Mesothelial cell of epicardium (in vitro differentiated cells): ENCODE results near the gene CDCA7L. TPM values are rescaled to one million over a fixed set of nuclear protein-coding genes. Genes with fewer than 3 reads are reported as not detected.

Experiments used
- DNase-seq, 2 experiments: peaks; one replicate each; pipeline ENCODE4 v3.0.0; 2021; ENCODE audit warnings: low spot score in 2 of 2; ENCODE audit not compliant: unreplicated experiment in 2 of 2
- H3K27ac Mint-ChIP-seq: 2 replicates; pipeline ENCODE4 v1.8.0; 2021; ENCODE audit warnings: mixed read lengths
- H3K27me3 Mint-ChIP-seq: 2 replicates; pipeline ENCODE4 v1.8.0; 2021; ENCODE audit warnings: low read depth, mixed read lengths
- H3K36me3 Mint-ChIP-seq: 2 replicates; pipeline ENCODE4 v1.8.0; 2021; ENCODE audit warnings: mixed read lengths
- H3K4me1 Mint-ChIP-seq: 2 replicates; pipeline ENCODE4 v1.8.0; 2021; ENCODE audit warnings: mixed read lengths
- H3K4me3 Mint-ChIP-seq: 2 replicates; pipeline ENCODE4 v1.8.0; 2021; ENCODE audit warnings: mild to moderate bottlenecking, moderate library complexity, mixed read lengths
- H3K9me3 Mint-ChIP-seq: 2 replicates; pipeline ENCODE4 v1.8.0; 2021; ENCODE audit warnings: mixed read lengths
- total RNA-seq: library from RNA; stranded (reverse); gene quantifications from 3 replicates; pipeline ENCODE4 v1.2.1, GENCODE V29; 2021
- TF ChIP-seq, protein P1 (sequence below): fragments of 200-600 bp; sonication (generic); IDR thresholded peaks from one replicate; pipeline ENCODE4 v1.5.0; 2021; ENCODE audit warnings: antibody characterized with exemption; ENCODE audit not compliant: unreplicated experiment

The CDCA7L gene
- total RNA-seq, 1 donor from 2014 or later: 26.5 TPM

DNA sequence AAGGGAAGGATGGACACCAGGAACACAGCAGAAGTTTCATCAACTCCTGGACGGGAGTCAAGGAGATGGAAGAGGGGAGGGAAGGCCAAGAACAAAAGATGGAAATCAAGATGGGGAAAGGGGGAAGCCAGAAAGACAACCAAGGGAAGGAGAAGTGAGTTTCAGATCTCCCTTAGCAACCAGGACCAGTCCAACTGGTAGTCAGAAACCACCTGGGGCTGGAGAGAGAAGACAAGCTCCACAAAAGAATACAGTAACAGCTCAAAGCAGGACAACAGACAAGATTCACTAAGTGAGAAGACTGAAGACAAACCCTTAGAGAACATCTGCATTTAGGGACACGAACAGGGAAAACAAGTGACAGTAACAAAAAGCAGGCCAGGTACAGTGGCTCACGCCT is 30.6 kb downstream of the CDCA7L start:
- DNase-seq: no peak
- Mint-ChIP-seq H3K9me3 (no peaks in the 10 kb centered on the region), H3K4me3 (no peak overlapping the region), H3K36me3 (peaks cover 25% of the 10 kb centered on the region), H3K4me1 (peaks cover 5% of the 10 kb centered on the region), H3K27ac (no peak overlapping the region), H3K27me3 (peaks cover 3% of the 10 kb centered on the region)
- TF ChIP-seq, protein P1, sequence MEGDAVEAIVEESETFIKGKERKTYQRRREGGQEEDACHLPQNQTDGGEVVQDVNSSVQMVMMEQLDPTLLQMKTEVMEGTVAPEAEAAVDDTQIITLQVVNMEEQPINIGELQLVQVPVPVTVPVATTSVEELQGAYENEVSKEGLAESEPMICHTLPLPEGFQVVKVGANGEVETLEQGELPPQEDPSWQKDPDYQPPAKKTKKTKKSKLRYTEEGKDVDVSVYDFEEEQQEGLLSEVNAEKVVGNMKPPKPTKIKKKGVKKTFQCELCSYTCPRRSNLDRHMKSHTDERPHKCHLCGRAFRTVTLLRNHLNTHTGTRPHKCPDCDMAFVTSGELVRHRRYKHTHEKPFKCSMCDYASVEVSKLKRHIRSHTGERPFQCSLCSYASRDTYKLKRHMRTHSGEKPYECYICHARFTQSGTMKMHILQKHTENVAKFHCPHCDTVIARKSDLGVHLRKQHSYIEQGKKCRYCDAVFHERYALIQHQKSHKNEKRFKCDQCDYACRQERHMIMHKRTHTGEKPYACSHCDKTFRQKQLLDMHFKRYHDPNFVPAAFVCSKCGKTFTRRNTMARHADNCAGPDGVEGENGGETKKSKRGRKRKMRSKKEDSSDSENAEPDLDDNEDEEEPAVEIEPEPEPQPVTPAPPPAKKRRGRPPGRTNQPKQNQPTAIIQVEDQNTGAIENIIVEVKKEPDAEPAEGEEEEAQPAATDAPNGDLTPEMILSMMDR: no peak

DNA sequence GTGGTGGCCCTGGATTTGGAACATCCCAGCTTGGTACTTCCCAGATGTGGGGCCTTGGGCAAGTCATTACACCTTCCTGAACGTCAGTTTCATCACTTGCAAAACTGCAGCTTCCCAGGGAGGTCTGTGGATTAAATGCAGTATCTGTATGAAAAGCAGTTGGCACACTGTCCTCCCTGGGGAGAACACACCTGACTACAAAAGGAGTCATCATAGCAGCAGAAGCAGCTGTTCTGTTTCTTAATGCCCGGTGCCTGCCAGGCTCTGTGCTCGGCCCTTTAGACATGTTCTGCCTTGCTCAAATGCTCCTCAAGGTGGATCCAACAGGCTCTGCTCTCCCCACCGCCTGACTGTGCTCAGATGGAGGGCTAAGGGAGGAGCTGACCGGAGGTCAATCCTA is 31.0 kb downstream of the CDCA7L start:
- peaks cover 25% of the 10 kb centered on the region for H3K36me3 Mint-ChIP-seq

DNA sequence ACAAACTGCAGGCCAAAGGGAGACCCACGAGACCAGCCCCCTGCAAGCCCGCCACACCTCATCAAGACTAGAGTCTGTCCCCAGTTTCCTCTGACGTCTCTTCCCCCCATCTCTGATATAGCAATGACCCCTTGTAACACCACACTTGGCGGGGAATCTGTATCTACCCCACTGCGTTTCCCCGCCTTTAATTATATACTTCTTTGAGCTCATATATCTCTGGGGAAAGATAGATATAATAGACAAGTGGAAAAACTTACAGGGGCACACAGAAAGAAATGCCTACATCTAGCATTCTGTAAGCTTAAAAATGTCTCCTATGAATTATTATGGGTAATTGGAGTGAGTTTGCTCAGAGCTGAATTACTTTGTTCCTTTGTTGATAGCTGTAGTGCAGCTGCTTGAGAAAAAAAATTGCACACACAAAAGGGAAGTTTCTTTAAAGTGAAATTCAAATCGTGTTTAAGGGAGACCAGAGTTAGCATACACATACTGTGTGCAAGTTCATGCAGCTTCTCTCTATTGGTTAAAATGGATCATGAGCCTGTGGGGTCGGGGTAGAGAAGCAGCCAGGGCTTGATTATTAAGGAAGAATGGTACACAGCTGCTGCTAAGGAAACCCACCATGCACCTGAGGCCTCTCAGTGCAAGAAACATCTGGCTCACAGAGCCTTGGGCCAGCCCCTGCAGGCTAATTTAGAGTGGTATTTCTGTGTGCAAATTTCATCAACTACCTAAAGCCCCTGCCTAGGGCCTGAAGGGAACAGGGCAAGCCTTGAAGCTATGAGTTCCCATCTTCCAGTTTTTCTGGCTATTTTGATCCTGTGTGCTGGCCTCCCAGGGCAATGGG is 32.5 kb downstream of the CDCA7L start:
- TF ChIP-seq, protein P1: no peak
- H3K4me1 Mint-ChIP-seq: peaks cover 5% of the 10 kb centered on the region
- H3K4me3 Mint-ChIP-seq: no peak overlapping the region

More for the DNA sequence above, 31.0 kb downstream of the CDCA7L start:
- TF ChIP-seq, protein P1: no peak
- peaks cover 3% of the 10 kb centered on the region for H3K27me3 Mint-ChIP-seq
- H3K9me3 Mint-ChIP-seq: no peaks in the 10 kb centered on the region
- DNase-seq: no peak
- H3K27ac Mint-ChIP-seq: no peak overlapping the region
- no peak overlapping the region for H3K4me3 Mint-ChIP-seq
- H3K4me1 Mint-ChIP-seq: peaks cover 5% of the 10 kb centered on the region

DNA sequence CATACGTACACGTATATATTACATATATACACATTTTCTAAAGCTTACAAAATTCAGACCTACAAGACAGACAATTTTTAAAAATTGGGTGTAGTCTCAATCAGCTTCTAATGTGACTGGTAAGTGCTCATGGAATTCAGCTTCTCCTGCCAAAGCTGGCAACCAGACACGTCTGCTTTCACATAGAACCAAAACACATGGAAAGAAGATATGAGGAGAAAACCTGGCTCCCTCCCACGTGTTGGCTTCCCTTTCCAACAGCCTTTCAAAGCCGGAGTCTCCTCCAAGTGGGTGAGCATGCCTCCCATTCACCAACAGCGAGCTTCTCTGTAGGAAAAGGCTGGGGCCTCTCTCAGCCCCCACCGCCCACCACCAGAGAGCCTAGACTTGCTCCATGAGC is 33.4 kb downstream of the CDCA7L start:
- Mint-ChIP-seq H3K27ac (no peak overlapping the region), H3K4me1 (peaks cover 5% of the 10 kb centered on the region), H3K27me3 (no peaks in the 10 kb centered on the region), H3K4me3 (no peak overlapping the region), H3K36me3 (peaks cover 34% of the 10 kb centered on the region), H3K9me3 (no peaks in the 10 kb centered on the region)
- no peak for DNase-seq
- TF ChIP-seq, protein P1: no peak

More for the DNA sequence above, 32.5 kb downstream of the CDCA7L start:
- no peak overlapping the region for H3K27ac Mint-ChIP-seq
- H3K27me3 Mint-ChIP-seq: no peaks in the 10 kb centered on the region
- no peaks in the 10 kb centered on the region for H3K9me3 Mint-ChIP-seq
- no peak for DNase-seq
- peaks cover 31% of the 10 kb centered on the region for H3K36me3 Mint-ChIP-seq

DNA sequence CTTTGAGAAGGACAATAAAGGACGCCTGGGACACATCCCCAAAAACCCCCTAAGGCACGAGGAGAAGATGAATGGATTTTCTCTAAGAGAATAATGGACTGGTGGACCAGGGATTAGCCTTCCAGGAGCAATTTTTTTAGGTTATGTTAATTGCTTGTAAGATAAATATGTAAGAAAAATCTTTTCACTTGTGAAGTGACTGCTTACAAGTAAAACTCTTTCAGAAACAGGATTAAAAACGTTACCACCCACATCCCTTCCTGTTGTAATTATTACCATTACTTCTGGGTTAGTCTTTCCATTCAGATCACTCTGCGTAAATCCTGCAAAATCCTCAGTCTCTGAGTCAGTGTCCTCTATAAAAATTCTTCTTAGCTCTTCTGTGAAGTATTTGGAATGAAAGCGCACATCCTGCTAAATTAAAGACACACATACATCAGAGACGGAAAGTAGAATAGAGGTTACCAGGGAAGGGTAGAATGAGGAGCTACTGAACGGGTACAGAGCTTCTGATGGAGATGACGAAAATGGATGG is 34.3 kb downstream of the CDCA7L start:
- TF ChIP-seq, protein P1: no peak
- H3K4me3 Mint-ChIP-seq: no peak overlapping the region
- H3K27ac Mint-ChIP-seq: no peak overlapping the region
- H3K27me3 Mint-ChIP-seq: no peaks in the 10 kb centered on the region
- H3K4me1 Mint-ChIP-seq: peaks cover 5% of the 10 kb centered on the region
- peaks cover 30% of the 10 kb centered on the region for H3K36me3 Mint-ChIP-seq
- H3K9me3 Mint-ChIP-seq: no peaks in the 10 kb centered on the region
- no peak for DNase-seq
